Stimulated activated CD4-positive, alpha-beta T cell treated with anti-CD3 and anti-CD28 coated beads, Interleukin-4, amount 100 ng/mL, for 1 hour (primary cell): Measurements from ENCODE around the gene ADAM33.

Experiments
- DNase-seq: peaks from one replicate; pipeline ENCODE4 v3.0.0-alpha.2; 2020

The ADAM33 gene

DNA sequence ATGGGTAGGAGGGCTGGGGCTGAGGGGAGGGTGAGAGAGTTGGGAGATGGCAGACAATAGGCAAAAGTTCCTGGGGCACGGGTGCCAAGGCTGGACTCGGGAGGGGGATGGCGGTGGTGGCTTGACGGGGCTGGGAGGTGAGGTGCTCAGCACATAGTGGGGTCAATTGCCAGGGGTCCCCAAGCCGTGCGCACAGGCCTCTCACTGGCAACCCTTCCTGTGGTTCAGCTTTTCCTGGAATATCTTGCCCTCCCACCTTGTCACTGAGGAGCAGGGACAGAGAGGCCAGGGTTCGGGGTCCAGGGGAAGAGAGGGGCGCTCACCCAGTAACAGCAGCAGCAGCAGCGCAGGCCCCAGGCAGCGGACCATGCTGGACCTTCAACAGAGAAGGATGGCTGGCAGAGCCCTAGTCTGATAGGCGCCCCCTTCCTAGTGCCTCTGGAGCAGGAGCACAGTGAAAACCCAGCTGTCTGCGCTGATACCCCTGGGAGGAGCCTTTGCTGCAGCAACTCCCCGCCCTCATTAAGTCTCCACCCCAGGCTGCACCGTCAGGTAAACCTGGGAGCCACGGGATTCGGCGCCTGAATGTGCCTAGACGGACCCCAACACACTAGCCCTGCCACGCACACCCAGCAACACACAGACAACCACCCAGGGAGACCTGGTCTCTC is 18.6 kb downstream of the ADAM33 start, which contains the start of gene GFRA4:
TSS of gene GFRA4 (minus strand) at position 369 of the 671 bp plus-strand sequence. CDS start at position 369, 0 bp downstream.
- no peak for DNase-seq

DNA sequence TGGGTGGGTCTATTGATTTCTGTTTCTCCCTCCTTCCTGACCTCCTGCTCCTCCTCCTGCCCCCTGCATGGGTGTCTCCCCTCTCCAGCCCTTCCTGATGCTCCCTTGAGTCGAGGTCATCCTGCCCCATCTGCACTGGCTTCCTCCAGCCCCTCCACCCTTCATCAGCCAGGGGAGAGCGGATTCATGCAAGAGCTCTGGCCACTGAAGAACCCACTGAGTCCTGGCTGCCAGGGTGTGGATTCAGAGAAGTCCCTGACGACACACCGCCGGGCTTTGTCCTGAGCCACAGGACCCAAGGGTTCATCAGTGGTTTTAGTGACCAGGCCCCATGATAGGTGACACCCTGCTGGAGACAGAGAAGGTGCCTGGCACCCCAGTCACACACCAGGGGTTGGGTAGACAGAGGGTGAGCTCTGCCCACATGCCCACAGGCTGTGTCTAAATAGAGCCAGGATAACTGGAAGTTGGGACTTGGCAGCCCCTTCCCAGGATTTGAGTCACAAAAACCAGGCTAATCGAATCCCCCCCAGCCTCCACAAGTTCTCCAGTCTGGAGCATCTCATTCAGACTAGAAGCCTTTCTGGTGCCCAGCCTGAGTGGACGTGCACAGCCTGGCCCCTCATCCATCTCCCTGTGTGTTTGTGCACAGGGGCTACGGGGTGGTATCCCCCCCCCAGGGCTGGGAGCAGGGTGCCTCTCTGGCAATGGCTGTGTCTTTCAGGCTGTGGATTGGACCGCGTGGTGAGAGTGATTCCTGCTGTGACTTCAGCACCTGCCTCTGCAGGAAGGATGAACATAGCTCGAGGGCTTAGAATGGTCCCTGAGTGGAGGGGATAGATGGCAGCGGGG is 19.8 kb downstream of the ADAM33 start:
- no peak for DNase-seq

DNA sequence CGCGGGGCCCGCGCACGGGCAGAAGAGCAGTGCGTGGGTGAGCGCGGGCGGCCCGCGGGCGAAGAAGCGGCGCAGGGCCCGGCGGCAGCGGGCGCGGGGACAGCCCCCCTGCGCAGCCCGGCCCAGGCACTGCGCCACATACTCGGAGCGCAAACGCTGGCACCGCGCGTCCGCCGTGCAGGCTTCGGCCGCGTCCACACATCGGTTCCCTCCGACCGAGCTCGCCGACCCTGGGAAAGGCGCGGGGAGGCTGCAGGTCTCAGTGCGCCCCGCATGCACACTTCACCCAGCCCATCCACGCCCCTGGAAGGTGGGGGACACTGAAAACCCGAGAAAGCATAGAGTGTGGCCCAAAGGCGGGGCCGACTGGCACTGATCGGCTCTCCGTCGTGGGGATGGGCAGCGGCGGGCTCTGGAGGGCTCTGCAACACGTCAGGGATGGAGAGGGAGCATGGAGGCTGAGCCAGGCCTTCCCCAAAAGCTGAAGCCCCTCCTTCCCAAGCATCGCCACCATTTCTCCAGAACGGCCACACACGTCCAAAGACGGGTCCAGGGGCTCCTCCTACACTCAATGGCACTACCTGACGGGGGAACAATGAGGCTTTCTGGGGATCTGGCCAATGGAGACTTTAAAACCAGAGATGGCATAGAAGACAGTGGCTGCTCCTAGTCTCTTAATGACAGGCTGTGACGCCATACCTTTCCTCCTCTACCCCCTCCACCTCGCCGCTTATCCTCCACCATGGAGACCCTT is 20.6 kb downstream of the ADAM33 start:
- DNase-seq = no peak

DNA sequence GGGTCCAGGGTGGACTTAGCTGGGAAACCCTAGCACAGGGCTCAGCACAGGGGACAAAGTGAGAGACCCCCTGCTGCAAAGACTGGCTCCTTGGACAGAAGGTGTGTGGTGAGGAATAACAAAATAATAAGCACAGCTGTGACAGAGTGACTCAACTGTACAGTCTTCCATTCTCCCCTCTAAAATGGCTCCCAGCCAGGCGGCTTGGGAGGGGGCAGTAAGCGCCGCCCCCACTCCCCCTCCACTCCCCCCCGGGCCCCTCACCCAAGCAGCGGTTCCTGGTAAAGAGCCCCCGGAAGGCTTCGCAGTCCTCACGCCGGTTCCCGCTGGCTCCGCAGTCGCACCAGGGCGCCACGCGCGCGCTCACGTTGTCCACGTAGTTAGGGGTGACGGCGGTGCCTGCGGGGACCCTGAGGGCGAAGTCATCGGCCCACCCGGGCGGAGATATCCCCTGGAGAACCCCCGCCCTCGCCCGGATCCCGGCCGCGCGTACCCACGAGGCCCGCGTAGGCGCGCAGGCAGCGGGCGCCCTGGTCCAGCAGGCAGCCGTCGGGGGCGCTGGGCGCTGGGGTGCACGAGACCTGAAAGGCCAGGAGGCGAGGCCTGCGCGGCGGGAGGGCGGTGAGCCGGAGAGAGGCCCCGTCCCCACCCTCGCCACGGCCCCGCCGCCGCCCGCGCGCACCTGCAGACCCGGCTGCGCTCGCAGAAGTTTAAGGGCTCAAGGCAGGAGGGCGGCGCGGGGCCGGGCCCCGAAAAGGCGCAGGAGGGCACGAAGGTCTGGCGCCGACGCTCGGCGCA is 21.3 kb downstream of the ADAM33 start:
- DNase-seq = no peak

DNA sequence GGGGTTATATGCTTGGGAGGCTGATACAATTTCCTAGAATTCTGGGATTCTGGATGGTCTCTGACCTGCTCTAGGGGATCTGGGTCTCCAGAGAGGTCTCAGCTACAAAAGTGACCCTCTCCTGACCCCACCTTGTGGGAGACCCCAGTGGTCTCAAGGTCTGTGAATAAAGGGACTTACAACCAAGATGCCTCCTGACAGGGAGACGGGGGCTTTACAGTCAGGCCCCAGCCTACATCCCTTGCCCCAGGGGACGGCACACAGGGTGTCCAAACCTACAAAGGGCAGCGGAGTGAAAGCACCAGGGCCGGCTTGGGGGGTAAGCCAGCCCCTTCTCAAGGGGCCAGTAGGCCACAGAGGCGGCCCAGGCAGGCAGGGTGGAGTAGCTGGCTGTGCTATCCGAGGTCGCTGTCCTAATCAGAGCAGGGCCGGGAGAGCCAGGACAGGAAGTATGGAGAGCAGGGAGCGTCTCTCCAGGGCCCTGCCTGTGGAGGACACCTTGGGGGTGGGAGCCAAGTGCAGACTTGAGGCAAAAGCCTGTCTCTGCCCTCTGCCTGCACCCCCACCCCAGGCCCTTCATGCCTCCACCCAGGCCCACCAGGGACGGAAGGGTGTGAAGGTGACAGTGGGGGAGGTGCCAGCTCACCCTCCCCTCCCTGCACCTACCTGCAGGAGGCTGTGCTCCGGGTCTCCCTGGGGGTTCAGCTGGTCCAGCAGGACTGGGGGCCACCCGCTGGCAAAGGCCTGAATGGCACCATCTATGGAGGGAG is 22.1 kb downstream of the ADAM33 start:
- DNase-seq = no peak

DNA sequence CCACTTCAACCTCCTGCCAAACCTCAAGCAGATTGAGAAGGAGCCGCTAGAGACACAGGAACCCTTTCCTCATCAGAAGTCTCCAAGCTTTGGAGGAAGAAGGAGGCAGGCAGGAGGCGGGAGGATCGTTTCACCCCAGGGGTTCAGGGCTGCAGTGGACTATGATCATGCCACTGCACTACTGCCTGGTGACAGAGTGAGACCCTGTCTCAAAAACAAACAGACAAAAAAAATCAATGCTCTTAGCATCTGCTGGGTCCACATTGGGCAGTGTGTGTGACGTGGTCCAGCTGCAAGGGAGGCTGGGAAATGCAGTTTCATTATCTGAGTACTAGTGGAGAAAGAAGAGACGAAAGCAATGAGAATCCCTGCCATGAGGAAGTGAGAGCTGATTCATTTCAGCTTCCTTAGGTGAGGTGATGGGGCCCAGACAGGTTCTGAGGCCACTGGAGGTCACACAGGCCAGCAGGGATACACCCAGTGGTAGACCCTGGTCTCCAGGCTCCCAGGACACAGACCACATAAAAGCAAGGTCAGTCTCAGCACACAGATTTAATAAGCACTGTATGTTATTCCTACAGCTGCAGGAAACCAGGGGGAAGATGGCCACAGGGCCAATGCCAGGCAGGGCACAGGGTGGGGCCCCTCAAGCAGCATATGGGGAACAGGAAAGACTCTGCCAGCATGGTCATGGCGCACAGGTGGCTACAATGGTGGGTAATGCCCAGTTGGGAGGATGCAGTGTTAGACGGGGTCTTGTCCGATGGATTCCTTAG is 22.9 kb downstream of the ADAM33 start:
- no peak for DNase-seq

DNA sequence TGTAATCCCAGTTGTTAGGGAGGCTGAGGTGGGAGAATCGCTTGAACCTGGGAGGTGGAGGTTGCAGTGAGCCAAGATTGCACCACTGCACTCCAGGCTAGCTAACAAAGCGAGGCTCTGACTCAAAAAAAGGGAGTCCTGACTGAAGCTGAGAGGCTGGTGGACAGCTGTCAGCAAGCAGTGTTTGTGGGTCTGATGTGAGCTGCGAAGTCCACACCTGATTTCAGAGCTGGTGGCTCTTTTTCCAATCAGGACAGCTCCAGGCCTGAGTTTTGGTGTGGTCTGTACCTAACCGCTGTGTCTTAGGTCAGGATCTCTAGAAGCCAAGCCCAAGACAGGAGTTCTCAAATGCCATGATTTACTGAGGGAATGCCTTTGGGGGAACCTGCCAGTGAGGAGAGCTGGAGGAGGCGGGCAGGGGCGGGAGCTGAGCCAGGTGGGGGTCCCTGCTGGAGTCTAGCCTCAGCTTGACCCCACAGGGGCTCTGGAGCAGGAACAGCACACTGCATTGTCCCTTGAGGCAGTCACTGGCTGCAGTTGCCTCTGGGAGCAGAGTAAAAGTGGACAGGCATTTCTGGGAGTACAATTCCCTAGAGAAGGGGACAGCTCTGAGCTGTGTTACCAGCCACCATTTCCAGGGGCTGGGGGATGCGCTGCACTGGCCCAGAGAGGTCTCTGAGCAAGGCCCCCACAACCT is 23.6 kb downstream of the ADAM33 start:
- DNase-seq = no peak

DNA sequence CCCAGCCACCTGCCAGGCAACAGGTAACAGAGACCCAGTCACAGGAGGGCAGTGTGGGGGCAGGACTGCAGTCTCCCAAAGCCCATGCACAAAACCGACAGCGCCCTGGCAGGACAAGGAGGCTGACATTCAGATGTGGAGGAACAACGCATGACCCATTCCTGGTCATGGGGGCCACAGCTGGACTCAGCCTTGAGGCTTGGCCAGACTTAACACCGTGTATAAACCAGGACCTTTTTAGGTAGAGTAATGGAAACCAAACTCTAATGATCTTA is 26.7 kb downstream of the ADAM33 start:
- no peak for DNase-seq

DNA sequence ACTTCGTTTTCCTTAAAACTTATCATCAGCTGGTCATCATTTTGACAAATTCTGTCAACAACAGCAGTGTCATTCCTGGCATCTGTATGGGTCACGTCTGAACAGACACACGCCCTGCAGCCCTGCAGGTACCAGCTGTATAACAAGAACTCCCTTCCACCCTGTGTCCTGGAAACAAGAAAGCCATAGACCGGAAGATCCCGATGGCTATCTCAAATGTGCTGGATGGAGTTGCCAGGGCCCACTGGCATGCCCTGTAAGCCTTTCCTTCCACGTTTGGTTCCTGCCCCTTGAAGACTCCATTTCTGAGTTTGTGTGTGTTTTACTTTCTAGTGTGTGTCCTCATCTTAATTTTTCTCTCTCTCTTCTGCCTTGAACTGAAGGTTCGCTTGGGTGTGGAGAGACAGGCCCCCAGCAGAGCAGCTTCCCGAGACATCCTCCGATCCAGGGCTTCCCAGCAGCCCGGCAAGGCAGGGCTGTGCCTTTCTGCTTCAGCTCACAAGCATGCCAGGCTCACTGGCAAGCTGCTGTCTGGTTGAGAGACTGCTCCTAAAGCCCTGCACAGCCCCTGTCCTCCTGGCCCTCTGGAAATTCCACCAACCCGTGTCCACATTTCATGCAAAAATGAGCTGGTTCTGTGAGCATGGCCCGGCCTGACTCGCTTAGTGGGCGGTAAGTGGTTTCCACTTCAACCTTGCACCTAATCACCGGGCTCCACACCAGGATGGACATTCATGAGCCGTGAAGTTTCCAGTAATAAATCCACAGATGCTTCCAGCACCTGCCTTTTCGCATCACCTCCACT is 27.3 kb downstream of the ADAM33 start:
- DNase-seq = no peak

DNA sequence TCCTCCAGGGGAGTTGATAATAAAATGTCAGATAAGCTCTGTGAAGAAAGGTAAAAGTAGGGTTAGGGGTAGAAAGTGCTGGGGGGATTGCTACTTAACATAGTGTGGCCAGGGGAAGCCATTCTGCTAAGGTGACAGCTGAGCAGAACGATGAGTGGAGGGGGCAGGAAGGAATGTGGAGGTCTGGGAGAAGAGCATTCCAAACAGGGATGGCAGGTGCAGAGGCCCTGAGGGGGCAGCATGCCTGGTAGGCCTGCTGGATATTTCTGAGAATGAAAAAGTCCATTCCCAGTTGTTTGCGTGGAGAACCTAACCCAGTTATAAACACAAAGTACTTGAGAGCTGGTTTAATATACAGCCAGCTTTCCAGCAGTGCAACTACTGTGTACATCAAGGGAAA is 27.9 kb downstream of the ADAM33 start:
- no peak for DNase-seq

DNA sequence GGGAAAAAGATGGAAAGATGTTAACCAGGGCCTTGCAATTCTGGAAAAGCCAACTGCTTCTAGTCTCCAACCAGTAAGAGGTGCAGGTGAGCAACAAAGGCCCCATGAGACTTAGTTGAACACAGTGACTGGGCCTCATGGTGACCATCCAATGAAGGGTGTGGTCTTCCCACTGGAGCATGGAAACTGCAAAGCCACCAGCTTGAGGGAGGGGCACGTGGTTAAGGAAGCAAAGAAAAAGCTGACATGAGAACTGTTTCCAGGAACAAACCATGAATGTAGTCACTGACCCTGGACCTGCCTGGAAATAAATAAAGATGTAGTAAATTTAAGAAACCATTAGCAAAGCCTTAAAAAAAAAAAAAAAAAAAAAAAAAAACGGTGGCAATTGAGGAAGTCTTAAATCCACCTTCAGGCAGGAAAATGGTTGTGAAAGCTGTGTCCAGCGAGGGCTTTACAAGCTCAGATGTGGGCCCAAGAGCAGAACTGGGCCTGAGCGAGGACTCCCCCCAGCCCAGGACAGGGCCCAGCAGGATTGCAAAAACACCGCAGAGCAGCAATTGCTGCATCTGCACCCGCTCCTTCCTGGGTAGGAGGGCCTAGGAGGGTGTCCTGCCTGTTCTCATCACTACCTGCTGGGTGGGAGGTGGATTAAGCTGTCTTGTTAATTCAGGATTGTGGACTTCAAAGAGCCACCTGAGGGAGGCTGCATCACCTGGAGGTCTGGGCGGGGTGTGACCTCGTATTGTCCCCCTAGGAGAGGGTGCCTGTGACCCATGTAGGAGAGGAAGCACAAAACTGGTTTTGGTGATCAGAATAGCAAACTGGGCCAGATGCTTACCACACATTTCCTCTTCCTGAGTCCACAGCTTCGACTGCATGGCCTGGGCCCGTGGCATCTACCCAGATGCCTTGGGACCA is 28.9 kb downstream of the ADAM33 start:
- DNase-seq = no peak

DNA sequence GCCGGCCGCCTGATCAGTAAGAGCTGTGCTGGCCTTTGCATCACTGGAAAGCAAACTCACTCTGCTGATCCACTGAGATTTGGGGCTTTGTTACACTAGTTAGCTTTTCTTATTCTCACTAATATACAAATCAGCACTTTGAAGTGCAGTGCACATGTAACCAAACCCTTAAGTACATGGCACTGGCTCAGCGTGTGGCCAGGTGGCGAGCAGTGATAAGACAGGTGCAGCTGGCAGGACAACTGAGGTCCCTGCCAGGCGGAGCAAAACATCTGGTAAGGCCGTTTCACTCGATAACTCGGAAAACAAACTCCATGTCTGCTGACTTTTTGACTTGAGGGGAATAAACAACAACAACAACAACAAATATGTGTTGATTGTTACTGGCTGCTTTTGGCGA is 29.6 kb downstream of the ADAM33 start:
- no peak for DNase-seq

DNA sequence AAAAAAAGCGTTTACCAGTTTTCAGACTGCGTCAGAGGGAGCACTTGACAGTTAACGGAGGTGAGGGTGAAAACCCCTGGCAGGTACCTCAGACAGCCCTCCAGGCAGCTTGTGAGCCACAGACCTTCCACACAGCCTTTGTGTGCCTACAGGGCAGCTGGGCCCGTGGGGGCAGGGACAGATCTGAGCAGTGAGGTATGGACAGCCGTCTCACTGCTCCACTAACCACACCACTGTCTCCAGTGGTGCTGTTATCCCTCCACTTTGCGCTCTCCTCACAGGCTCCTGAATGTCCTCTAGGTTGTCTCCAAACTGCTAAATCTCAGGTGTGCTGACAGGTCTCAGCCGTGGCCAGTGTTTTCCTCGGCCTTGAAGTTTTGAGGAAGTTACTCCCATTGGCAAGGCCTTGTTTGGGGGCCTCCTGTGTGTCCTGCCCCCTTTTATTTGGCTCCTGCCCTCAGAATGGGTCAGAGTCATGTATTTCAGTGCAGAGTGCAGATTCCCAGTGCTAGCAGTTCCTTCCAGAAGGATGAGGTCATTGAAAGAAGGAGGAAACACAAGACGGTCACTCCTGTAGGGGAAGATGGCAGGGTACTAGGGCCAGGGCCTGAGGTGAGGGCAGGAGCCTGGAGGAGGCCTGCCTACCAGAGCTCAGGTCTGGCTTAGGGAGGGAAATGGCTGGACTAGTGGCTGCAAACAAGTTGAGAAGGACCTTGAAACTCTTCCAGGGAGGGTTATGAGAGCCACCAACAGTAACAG is 30.4 kb downstream of the ADAM33 start:
- DNase-seq = no peak

DNA sequence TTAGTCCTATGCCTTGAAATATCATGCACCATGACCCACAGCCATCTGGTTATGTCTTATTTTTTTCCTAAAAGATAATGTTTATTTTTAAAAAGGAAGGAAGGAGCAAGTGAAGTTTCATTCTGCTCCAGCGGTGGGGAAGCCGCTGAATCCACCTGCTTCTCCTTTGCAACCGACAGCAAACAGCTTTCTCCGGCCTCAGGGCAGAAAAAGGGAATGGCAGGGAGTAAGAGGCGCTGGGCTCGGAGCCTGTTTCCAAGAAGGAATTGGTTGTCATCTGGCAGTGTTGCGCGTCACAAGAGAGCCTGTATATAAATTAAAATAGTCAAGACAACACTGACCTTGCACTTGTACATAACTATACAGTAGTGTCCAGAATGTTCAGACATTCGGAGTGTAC is 32.9 kb downstream of the ADAM33 start:
- DNase-seq = no peak

DNA sequence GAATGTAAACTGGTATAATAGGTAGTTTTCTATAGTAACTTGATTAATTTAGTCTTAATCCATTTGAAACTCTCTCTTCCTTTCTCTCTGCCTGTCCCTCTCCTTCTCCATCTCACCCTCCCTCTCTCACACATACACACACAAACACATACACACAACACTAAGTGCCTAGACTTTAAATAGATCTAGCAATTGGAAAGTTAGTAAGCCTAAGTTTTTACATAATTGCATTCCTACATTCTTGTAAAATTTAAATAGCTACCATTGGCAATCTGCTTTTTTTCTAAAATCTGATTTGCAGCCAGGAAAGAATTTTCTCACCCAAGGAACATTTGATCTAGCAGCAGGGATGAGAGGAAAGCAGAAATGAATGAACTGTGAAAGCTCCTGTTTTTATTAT is 34.3 kb downstream of the ADAM33 start:
- no peak for DNase-seq

DNA sequence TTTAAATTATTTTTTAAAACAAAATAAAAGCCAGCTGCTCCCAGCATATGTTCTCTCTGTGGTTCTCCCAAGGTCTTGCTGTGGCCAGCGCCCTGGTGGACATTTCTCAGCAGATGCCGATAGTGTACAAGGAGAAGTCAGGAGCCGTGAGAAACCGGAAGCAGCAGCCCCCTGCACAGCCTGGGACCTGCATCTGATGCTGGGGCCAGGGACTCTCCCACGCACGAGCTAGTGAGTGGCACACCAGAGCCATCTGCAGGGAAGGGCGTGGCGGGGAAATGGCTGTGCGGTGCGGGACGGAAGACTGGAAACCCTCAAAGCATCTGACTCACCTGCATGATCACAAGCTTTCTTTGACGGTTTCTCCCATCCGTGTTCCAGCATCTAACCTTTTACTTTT is 35.2 kb downstream of the ADAM33 start:
- DNase-seq = no peak

DNA sequence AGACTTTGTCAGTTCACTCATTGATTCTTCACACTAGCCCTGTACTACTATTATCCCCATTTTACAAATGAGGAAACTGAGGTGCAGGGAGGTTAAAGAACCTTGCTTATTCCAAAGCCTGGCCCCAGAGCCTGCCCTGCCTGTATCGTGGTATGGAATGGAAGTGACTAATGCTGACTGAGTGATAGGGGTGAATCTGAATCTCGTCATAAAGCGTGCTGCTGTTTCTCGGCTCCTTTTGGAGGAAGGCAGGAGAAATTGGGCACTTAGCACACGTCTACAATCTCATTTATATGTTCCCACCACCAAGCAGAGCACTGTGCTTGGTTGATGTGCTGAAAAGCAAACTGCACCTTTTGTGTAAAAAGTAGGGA is 35.8 kb downstream of the ADAM33 start:
- DNase-seq = no peak
